Body of pancreas (tissue), 4 donors: Measurements from ENCODE around the gene SHANK3. TPM values are rescaled to one million over a fixed set of nuclear protein-coding genes. Genes with fewer than 3 reads are reported as not detected.

Source experiments
- ATAC-seq: fragments of 150-250 bp; one replicate; pipeline ENCODE4 v1.9.1; 2016
- DNase-seq, 4 donors: peaks; one replicate each; pipeline ENCODE4 v3.0.0-alpha.2; 2019
- H3K27ac ChIP-seq, 4 donors: fragments of 200-600 bp; sonication (generic); 1 replicate in 3 of 4; 2 replicates in 1 of 4; pipeline versions ENCODE4 v1.5.1 to v1.6.1; 2016 to 2019; ENCODE audit warnings: mild to moderate bottlenecking in 1 of 4, mixed read lengths in 1 of 4, moderate library complexity in 1 of 4
- H3K27me3 ChIP-seq, 2 donors: fragments of 200-600 bp; sonication (generic); one replicate each; pipeline ENCODE4 v1.6.0; 2016; ENCODE audit warnings: mild to moderate bottlenecking in 1 of 2
- H3K36me3 ChIP-seq, 2 donors: fragments of 200-600 bp; sonication (generic); replicated peaks in 1 of 2; 2 replicates each; pipeline ENCODE4 v1.5.1; 2016; ENCODE audit warnings: low read depth in 2 of 2; ENCODE audit not compliant: insufficient read depth in 1 of 2
- H3K4me1 ChIP-seq: fragments of 200-600 bp; sonication (generic); one replicate; pipeline ENCODE4 v1.6.0; 2016
- H3K4me3 ChIP-seq, 2 donors: fragments of 200-600 bp; sonication (generic); 1 replicate in 1 of 2; 2 replicates in 1 of 2; pipeline ENCODE4 v1.5.1; 2016 to 2019
- H3K9me3 ChIP-seq, 3 donors: fragments of 200-600 bp; sonication (generic); 1 replicate in 2 of 3; 2 replicates in 1 of 3; pipeline ENCODE4 v1.5.1; 2016
- CTCF ChIP-seq, 7 experiments: fragments of 450-650 bp in 4 of 7; fragments of 200-600 bp in 3 of 7; sonication (generic) in 3 of 7; IDR thresholded peaks; one replicate each; pipeline ENCODE4 v1.5.1; 2016 to 2019; ENCODE audit warnings: antibody characterized with exemption in 7 of 7
- POLR2A ChIP-seq, 3 donors: fragments of 450-650 bp; IDR thresholded peaks; one replicate each; pipeline ENCODE4 v1.6.1; 2016; ENCODE audit warnings: antibody characterized with exemption in 3 of 3, mild to moderate bottlenecking in 2 of 3
- WGBS, 2 donors: methylation state at CpG; one replicate each; pipeline ENCODE4 v1.1.5; 2017; 5-methylcytosine and 5-hydroxymethylcytosine counted together
- intact Hi-C: fragments of 100-400 bp; cut with DNase I; formaldehyde crosslinking; loops from one replicate; pipeline ENCODE4 v1.15.1; 2023
- total RNA-seq, 2 donors: library from RNA; depleted of rRNA; stranded (reverse); fragments of >200 nt; gene quantifications; one replicate each; pipeline ENCODE4 v1.1.0, GENCODE V29; 2016

Gene SHANK3
- total RNA-seq, 2 donors from 2014 or later, result 6.0 to 15.5 TPM

GRCh38 chr22:50714631-50715179 lies 42.1 kb downstream of the SHANK3 start:
- H3K36me3 ChIP-seq, result no peaks in the 10 kb centered on the region
- ATAC-seq (no peak), DNase-seq (no peak)
- WGBS, 2 donors, result 76 to 89% methylated on average over 7 to 16 of the region's 22 CpGs
- H3K9me3 ChIP-seq, result no peaks in the 10 kb centered on the region
- TF ChIP-seq CTCF (IDR thresholded peaks at IDR 0.05) (no peak), POLR2A (IDR thresholded peaks at IDR 0.05) (no peak)
- H3K4me1 ChIP-seq, result peaks cover 10% of the 10 kb centered on the region
- H3K27ac ChIP-seq, result peak overlapping the region in 2 of 4 donors; percentile 18 to 65
- intact Hi-C loops, result no loop called here
- H3K4me3 ChIP-seq, result no peak overlapping the region
- H3K27me3 ChIP-seq, result no peaks in the 10 kb centered on the region

GRCh38 chr22:50715250-50715649 lies 42.6 kb downstream of the SHANK3 start:
- DNase-seq (no peak), ATAC-seq (no peak)
- Histone ChIP-seq H3K4me1 (peaks cover 15% of the 10 kb centered on the region), H3K4me3 (no peak overlapping the region), H3K27me3 (no peaks in the 10 kb centered on the region), H3K36me3 (no peaks in the 10 kb centered on the region), H3K27ac (no peak overlapping the region), H3K9me3 (no peaks in the 10 kb centered on the region)
- WGBS, 2 donors, result 77 to 79% methylated on average over 9 of the region's 9 CpGs
- intact Hi-C loops, result no loop called here
- TF ChIP-seq POLR2A (IDR thresholded peaks at IDR 0.05), result no peak

- DNase-seq (no peak), ATAC-seq (no peak)
These were observed 43.2 kb downstream of the SHANK3 start for GRCh38 chr22:50715776-50716175.

GRCh38 chr22:50716290-50717024 lies 43.8 kb downstream of the SHANK3 start:
- peaks cover 22% of the 10 kb centered on the region for H3K4me1 ChIP-seq
- DNase-seq, result no peak
- no peak overlapping the region for H3K4me3 ChIP-seq
- H3K27ac ChIP-seq, result no peak overlapping the region
- no peaks in the 10 kb centered on the region for H3K9me3 ChIP-seq
- WGBS, 2 donors, result 87% methylated on average over 13 of the region's 13 CpGs
- no peaks in the 10 kb centered on the region for H3K27me3 ChIP-seq
- intact Hi-C loops, result no loop called here
- ATAC-seq, result no peak
- TF ChIP-seq CTCF (IDR thresholded peaks at IDR 0.05) (no peak), POLR2A (IDR thresholded peaks at IDR 0.05) (no peak)
- no peaks in the 10 kb centered on the region for H3K36me3 ChIP-seq

More at GRCh38 chr22:50715776-50716175, 43.2 kb downstream of the SHANK3 start:
- Histone ChIP-seq H3K27me3 (no peaks in the 10 kb centered on the region), H3K36me3 (no peaks in the 10 kb centered on the region), H3K9me3 (no peaks in the 10 kb centered on the region), H3K4me1 (peaks cover 21% of the 10 kb centered on the region), H3K27ac (no peak overlapping the region), H3K4me3 (no peak overlapping the region)
- no peak for TF ChIP-seq CTCF (IDR thresholded peaks at IDR 0.05)
- no peak for TF ChIP-seq POLR2A (IDR thresholded peaks at IDR 0.05)
- WGBS, 2 donors, result 73 to 74% methylated on average over 7 of the region's 7 CpGs
- intact Hi-C loops, result no loop called here

GRCh38 chr22:50717709-50718351 lies 45.2 kb downstream of the SHANK3 start:
- 71 to 75% methylated on average over 8 to 9 of the region's 10 CpGs for WGBS, 2 donors
- DNase-seq (no peak), ATAC-seq (no peak)
- TF ChIP-seq POLR2A (IDR thresholded peaks at IDR 0.05) (no peak), CTCF (IDR thresholded peaks at IDR 0.05) (no peak)
- peaks cover 22% of the 10 kb centered on the region for H3K4me1 ChIP-seq
- H3K36me3 ChIP-seq, result no peaks in the 10 kb centered on the region
- no peak overlapping the region for H3K4me3 ChIP-seq
- H3K9me3 ChIP-seq, result no peaks in the 10 kb centered on the region
- intact Hi-C loops, result no loop called here
- no peak overlapping the region for H3K27ac ChIP-seq
- H3K27me3 ChIP-seq, result no peaks in the 10 kb centered on the region
